H1 (cell line): ENCODE data around the gene DNTT. TPM values are rescaled to one million over a fixed set of nuclear protein-coding genes. Genes with fewer than 3 reads are reported as not detected.

Experiments used
- CTCF ChIA-PET: fragments of 300-600 bp; sonication (Branson Sonifier 250); formaldehyde crosslinking; loops from one replicate; lab custom pipeline; 2021; ENCODE audit not compliant: partially characterized antibody; lab: Charles Lee
- POLR2A ChIA-PET: fragments of 300-600 bp; sonication (Branson Sonifier 250); formaldehyde crosslinking; loops from one replicate; lab custom pipeline; 2021; ENCODE audit warnings: inconsistent platforms; ENCODE audit not compliant: partially characterized antibody; lab: Charles Lee
- DNase-seq, 2 experiments: peaks; one replicate each; pipeline versions ENCODE4 v3.0.0 to v3.0.0-alpha.2; 2010 to 2022; ENCODE audit warnings: low spot score in 2 of 2, low read depth in 1 of 2, mixed read lengths in 1 of 2
- FAIRE-seq: peaks from 2 replicates; lab custom pipeline; 2011; peaks lifted over from hg19 to GRCh38; lab: Jason Lieb, UNC
- H2AFZ ChIP-seq: 2 replicates; pipeline ENCODE4 v1.8.1; 2012; ENCODE audit warnings: low read length, inconsistent platforms
- H2AK5ac ChIP-seq: 2 replicates; pipeline ENCODE4 v1.6.1; 2013; ENCODE audit warnings: low read depth, low read length
- H2BK120ac ChIP-seq: replicated peaks from 2 replicates; pipeline ENCODE3; 2013; ENCODE audit warnings: low read depth, low read length, inconsistent platforms
- H2BK12ac ChIP-seq: 2 replicates; pipeline ENCODE4 v1.6.1; 2013; ENCODE audit warnings: low read depth, low read length
- H2BK15ac ChIP-seq: 2 replicates; pipeline ENCODE4 v1.6.1; 2013; ENCODE audit warnings: low read length
- H2BK20ac ChIP-seq: 2 replicates; pipeline ENCODE4 v1.6.1; 2013; ENCODE audit warnings: low read length
- H2BK5ac ChIP-seq: 2 replicates; pipeline ENCODE4 v1.6.1; 2013; ENCODE audit warnings: low read depth, low read length
- H3K14ac ChIP-seq: 2 replicates; pipeline ENCODE4 v1.6.1; 2013; ENCODE audit warnings: inconsistent platforms; ENCODE audit not compliant: insufficient read length
- H3K18ac ChIP-seq: 2 replicates; pipeline ENCODE4 v1.6.1; 2013; ENCODE audit warnings: low read length; ENCODE audit errors: extremely low read depth
- H3K23ac ChIP-seq: 2 replicates; pipeline ENCODE4 v1.6.1; 2013; ENCODE audit warnings: inconsistent platforms; ENCODE audit not compliant: insufficient read length
- H3K23me2 ChIP-seq: 2 replicates; pipeline ENCODE4 v1.6.1; 2013; ENCODE audit warnings: low read depth, low read length
- H3K27ac ChIP-seq: 2 replicates; pipeline ENCODE4 v1.6.1; 2011; ENCODE audit warnings: low read depth, low read length, inconsistent platforms
- H3K27me3 ChIP-seq, 4 experiments: replicated peaks in 1 of 4; 1 replicate in 1 of 4; 2 replicates in 3 of 4; pipeline versions ENCODE4 v1.6.1 to v1.8.1; 2011 to 2013; ENCODE audit warnings: low read length in 3 of 4, mild to moderate bottlenecking in 3 of 4, inconsistent platforms in 2 of 4, mixed read lengths in 2 of 4, moderate library complexity in 1 of 4; ENCODE audit not compliant: control insufficient read depth in 3 of 4, insufficient read depth in 3 of 4; ENCODE audit errors: extremely low read depth in 1 of 4
- H3K36me3 ChIP-seq, 4 experiments: 2 replicates each; pipeline versions ENCODE4 v1.6.1 to v1.8.1; 2011 to 2013; ENCODE audit warnings: mild to moderate bottlenecking in 4 of 4, low read length in 3 of 4, moderate library complexity in 2 of 4, control low read depth in 1 of 4, inconsistent platforms in 1 of 4; ENCODE audit not compliant: insufficient read depth in 4 of 4, control insufficient read depth in 2 of 4
- H3K4ac ChIP-seq: replicated peaks from 2 replicates; pipeline ENCODE3; 2013; ENCODE audit warnings: low read length, low read depth, mixed read lengths, inconsistent platforms; ENCODE audit not compliant: insufficient read length
- H3K4me1 ChIP-seq, 4 experiments: replicated peaks in 1 of 4; 1 replicate in 1 of 4; 2 replicates in 3 of 4; pipeline versions ENCODE4 v1.6.1 to v1.8.1; 2011 to 2013; ENCODE audit warnings: low read length in 3 of 4, inconsistent platforms in 2 of 4, mixed read lengths in 1 of 4; ENCODE audit not compliant: insufficient read depth in 4 of 4, control insufficient read depth in 3 of 4
- H3K4me2 ChIP-seq, 2 experiments: 2 replicates each; pipeline versions ENCODE4 v1.6.1 to v1.8.1; 2011 to 2013; ENCODE audit warnings: low read depth in 2 of 2, low read length in 2 of 2, control low read depth in 1 of 2, inconsistent platforms in 1 of 2, mild to moderate bottlenecking in 1 of 2; ENCODE audit not compliant: insufficient read depth in 1 of 2
- H3K4me3 ChIP-seq, 4 experiments: fragments of 200-600, 300-600 bp in 1 of 4; sonication (generic), shearing (Covaris generic), sonication (Bioruptor Twin) in 1 of 4; 2 replicates each; pipeline versions ENCODE4 v1.5.1 to v1.8.1; 2011 to 2016; ENCODE audit warnings: low read length in 4 of 4, low read depth in 3 of 4, control low read depth in 2 of 4, inconsistent platforms in 2 of 4, mild to moderate bottlenecking in 2 of 4, mixed read lengths in 1 of 4, moderate library complexity in 1 of 4; ENCODE audit not compliant: insufficient read depth in 2 of 4; ENCODE audit errors: extremely low read depth in 1 of 4
- H3K56ac ChIP-seq: replicated peaks from 2 replicates; pipeline ENCODE3; 2013; ENCODE audit warnings: low read depth, mild to moderate bottlenecking, mixed read lengths, low read length, inconsistent platforms; ENCODE audit not compliant: insufficient read length
- H3K79me1 ChIP-seq: 2 replicates; pipeline ENCODE4 v1.6.1; 2013; ENCODE audit warnings: low read depth, low read length, control low read depth
- H3K79me2 ChIP-seq, 2 experiments: 2 replicates each; pipeline versions ENCODE4 v1.6.1 to v1.8.1; 2012 to 2013; ENCODE audit warnings: low read length in 2 of 2, mild to moderate bottlenecking in 2 of 2, inconsistent platforms in 1 of 2; ENCODE audit not compliant: insufficient read depth in 2 of 2, control insufficient read depth in 1 of 2
- H3K9ac ChIP-seq, 4 experiments: replicated peaks in 1 of 4; 1 replicate in 1 of 4; 2 replicates in 3 of 4; pipeline versions ENCODE4 v1.6.1 to v1.8.1; 2011 to 2013; ENCODE audit warnings: low read depth in 3 of 4, low read length in 3 of 4, control low read depth in 2 of 4, mild to moderate bottlenecking in 2 of 4, moderate library complexity in 2 of 4, inconsistent platforms in 1 of 4; ENCODE audit errors: extremely low read depth in 1 of 4
- H3K9me3 ChIP-seq, 2 experiments: 2 replicates each; pipeline versions ENCODE4 v1.6.1 to v1.8.1; 2012 to 2013; ENCODE audit warnings: mild to moderate bottlenecking in 2 of 2, moderate library complexity in 2 of 2, control low read depth in 1 of 2, inconsistent platforms in 1 of 2, low read depth in 1 of 2, low read length in 1 of 2, mixed read lengths in 1 of 2; ENCODE audit not compliant: insufficient read depth in 2 of 2
- H4K20me1 ChIP-seq, 2 experiments: replicated peaks in 1 of 2; 2 replicates each; pipeline versions ENCODE3 to v1.8.1; 2011 to 2013; ENCODE audit warnings: inconsistent platforms in 2 of 2, low read length in 2 of 2, mild to moderate bottlenecking in 1 of 2; ENCODE audit not compliant: insufficient read depth in 2 of 2, control insufficient read depth in 1 of 2
- H4K5ac ChIP-seq: 2 replicates; pipeline ENCODE4 v1.6.1; 2013; ENCODE audit warnings: low read length, low read depth, mixed read lengths, inconsistent platforms; ENCODE audit not compliant: insufficient read length
- H4K8ac ChIP-seq: 2 replicates; pipeline ENCODE4 v1.8.0; 2013; ENCODE audit warnings: mild to moderate bottlenecking, moderate library complexity, low read length, inconsistent platforms; ENCODE audit not compliant: insufficient read depth; ENCODE audit errors: extremely low read depth
- H4K91ac ChIP-seq: replicated peaks from 2 replicates; pipeline ENCODE3; 2013; ENCODE audit warnings: low read length, mixed read lengths, inconsistent platforms; ENCODE audit not compliant: insufficient read length
- CHD1 ChIP-seq: IDR thresholded peaks from 2 replicates; pipeline ENCODE4 v1.6.1; 2012; ENCODE audit warnings: low read depth, low read length, improper control_type of control experiment
- WGBS, 2 experiments: shearing (Covaris generic) in 1 of 2; methylation state at CpG; one replicate each; pipeline versions ENCODE4 v1.1.6 to v1.1.7; 2013 to 2015; ENCODE audit warnings: low lambda C conversion rate in 2 of 2, mixed read lengths in 2 of 2, inconsistent platforms in 1 of 2, low coverage in 1 of 2, missing lambda C conversion rate in 1 of 2; ENCODE audit not compliant: insufficient replicate concordance in 2 of 2, insufficient coverage in 1 of 2, insufficient read length in 1 of 2; ENCODE audit errors: extremely low coverage in 1 of 2, missing lambda C conversion rate in 1 of 2; 5-methylcytosine and 5-hydroxymethylcytosine counted together
- polyA plus RNA-seq, 7 experiments: library from polyadenylated mRNA; depleted of rRNA in 3 of 7; stranded (reverse) in 5 of 7; unstranded in 2 of 7; fragments of >200 nt in 5 of 7; fragments of 200-250 nt in 2 of 7; gene quantifications; 1 replicate in 5 of 7; 2 replicates in 1 of 7; 4 replicates in 1 of 7; pipeline versions ENCODE4 v1.2.1 to v1.2.3, GENCODE V29; 2011 to 2013; ENCODE audit warnings: missing spikeins in 2 of 7, mixed read lengths in 2 of 7
- total RNA-seq: library from RNA; stranded (reverse); fragmentation: NEBNext Ultra II Directional; extraction: Animal tissue kit (Norgen Biotek cat#: 25700); gene quantifications from 2 replicates; pipeline ENCODE4 v1.2.1, GENCODE V29; 2021
- TF ChIP-seq, protein P1 (sequence below): IDR thresholded peaks from 2 replicates; pipeline ENCODE4 v1.6.1; 2011; ENCODE audit warnings: low read length, improper control_type of control experiment

Gene DNTT
- total and polyA plus RNA-seq, 2 of the 8 experiments (the other 6 are each of a cell fraction or from before 2014, with no cell fraction given), result not detected

DNA sequence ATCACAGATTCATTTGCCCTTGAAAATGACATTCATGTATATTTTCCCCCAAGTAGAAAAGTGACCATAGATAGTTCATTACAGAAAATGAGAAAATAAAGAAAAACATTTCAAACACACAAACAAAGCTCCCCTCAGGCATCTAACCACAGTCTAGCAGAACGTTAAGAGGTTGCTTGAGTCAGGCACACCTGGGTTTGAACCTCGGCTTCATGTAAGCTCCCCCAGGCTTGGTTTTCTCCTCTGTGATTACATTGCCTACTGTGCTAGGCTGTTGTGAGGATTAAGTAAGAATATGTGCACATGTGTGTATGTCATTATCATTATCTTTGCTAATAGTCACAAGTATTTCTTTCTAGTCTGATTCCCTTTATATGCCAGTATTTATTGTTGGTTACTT lies 9.1 kb downstream of the DNTT start:
- Histone ChIP-seq H3K27ac (no peak overlapping the region), H3K14ac (no peak overlapping the region), H4K91ac (no peak overlapping the region), H3K79me2 (no peaks in the 10 kb centered on the region), H2BK12ac (peak overlapping the region; percentile 69; the same call in 1 of the 2 replicates), H3K23ac (no peak overlapping the region), H3K27me3 (no peaks in the 10 kb centered on the region), H3K9me3 (no peaks in the 10 kb centered on the region), H4K8ac (no peak overlapping the region; the same call in 1 of the 2 replicates), H2BK15ac (no peak overlapping the region), H3K79me1 (no peaks in the 10 kb centered on the region), H3K4me3 (no peak overlapping the region), H3K36me3 (no peaks in the 10 kb centered on the region), H3K23me2 (no peaks in the 10 kb centered on the region), H2BK120ac (no peak overlapping the region), H4K5ac (no peak overlapping the region), H2BK5ac (no peak overlapping the region), H3K9ac (no peak overlapping the region), H2BK20ac (no peak overlapping the region), H2AFZ (no peak overlapping the region), H3K18ac (no peak overlapping the region), H3K4me1 (peaks cover 3 to 27% (median 23%) of the 10 kb centered on the region in 4 experiments; a peak in 6 of 7 replicates), H3K4me2 (no peak overlapping the region), H2AK5ac (no peak overlapping the region), H4K20me1 (no peaks in the 10 kb centered on the region), H3K56ac (no peak overlapping the region), H3K4ac (no peak overlapping the region)
- WGBS, 2 experiments, result 86% methylated on average over 2 of the region's 2 CpGs; no CpG with 5 or more reads in 1 of the 2 experiments
- no peak for DNase-seq
- CTCF ChIA-PET, result interaction anchor here (1.0 to 4.3 kb wide), 6 partner anchors 10 to 295 kb away, joined by 3 to 20 read pairs (median 5); no protein-coding TSS in a partner anchor
- FAIRE-seq, result no peak
- TF ChIP-seq, protein P1, sequence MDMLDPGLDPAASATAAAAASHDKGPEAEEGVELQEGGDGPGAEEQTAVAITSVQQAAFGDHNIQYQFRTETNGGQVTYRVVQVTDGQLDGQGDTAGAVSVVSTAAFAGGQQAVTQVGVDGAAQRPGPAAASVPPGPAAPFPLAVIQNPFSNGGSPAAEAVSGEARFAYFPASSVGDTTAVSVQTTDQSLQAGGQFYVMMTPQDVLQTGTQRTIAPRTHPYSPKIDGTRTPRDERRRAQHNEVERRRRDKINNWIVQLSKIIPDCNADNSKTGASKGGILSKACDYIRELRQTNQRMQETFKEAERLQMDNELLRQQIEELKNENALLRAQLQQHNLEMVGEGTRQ, result no peak
- no peak for TF ChIP-seq CHD1
- POLR2A ChIA-PET, result no interaction called here
